Right lobe of liver (tissue), 4 donors: ENCODE measurements around the gene PLCZ1.

ENCODE experiments used
- CTCF ChIP-seq, 4 donors: fragments of 200-600 bp in 3 of 4; fragments of 450-650 bp in 1 of 4; IDR thresholded peaks; one replicate each; pipeline versions ENCODE4 v1.5.1 to v1.8.0; 2016 to 2022; ENCODE audit warnings: antibody characterized with exemption in 4 of 4, mild to moderate bottlenecking in 2 of 4
- POLR2A ChIP-seq: fragments of 450-650 bp; IDR thresholded peaks from one replicate; pipeline ENCODE4 v1.6.1; 2017; ENCODE audit warnings: antibody characterized with exemption, mild to moderate bottlenecking
- donor health status: DM: no; HTN: no; CAD: no.
- donor health status: DM: no; HTN: no; CAD: no.
- donor health status: DM: no; HTN: yes; CAD: no.

GRCh38 chr12:18752280-18752920 lies 14.6 kb upstream of the PLCZ1 start:
- TF ChIP-seq CTCF (IDR thresholded peaks at IDR 0.05) (no peak), POLR2A (no peak)
